Transverse colon (tissue), 4 donors: Measurements from ENCODE around the gene RAB10. TPM values are rescaled to one million over a fixed set of nuclear protein-coding genes. Genes with fewer than 3 reads are reported as not detected.
A peak's percentile ranks its signal among the peaks of the same experiment; 100 is the strongest.

Source experiments
- DNase-seq: peaks from one replicate; pipeline ENCODE4 v3.0.0-alpha.2; 2019
- H3K27ac ChIP-seq, 4 donors: fragments of 200-600 bp; sonication (generic); 2 replicates each; pipeline ENCODE4 v1.5.1; 2016 to 2018; ENCODE audit warnings: inconsistent platforms in 4 of 4
- H3K27me3 ChIP-seq: fragments of 200-600 bp; sonication (generic); 2 replicates; pipeline ENCODE4 v1.5.1; 2017; ENCODE audit warnings: inconsistent platforms
- H3K36me3 ChIP-seq, 4 donors: fragments of 200-600 bp; sonication (generic); 2 replicates each; pipeline ENCODE4 v1.5.1; 2017 to 2019; ENCODE audit warnings: inconsistent platforms in 4 of 4
- H3K4me1 ChIP-seq, 4 donors: fragments of 200-600 bp; sonication (generic); 2 replicates each; pipeline ENCODE4 v1.5.1; 2017 to 2020; ENCODE audit warnings: inconsistent platforms in 4 of 4
- H3K4me3 ChIP-seq, 4 donors: fragments of 200-600 bp; sonication (generic); 1 replicate in 1 of 4; 2 replicates in 3 of 4; pipeline versions ENCODE4 v1.5.1 to v1.6.1; 2017 to 2019; ENCODE audit warnings: inconsistent platforms in 4 of 4
- H3K9me3 ChIP-seq, 2 donors: fragments of 200-600 bp; sonication (generic); 2 replicates each; pipeline ENCODE4 v1.5.1; 2017 to 2019; ENCODE audit warnings: inconsistent platforms in 2 of 2
- CTCF ChIP-seq, 5 experiments: fragments of 200-600 bp in 3 of 5; fragments of 450-650 bp in 2 of 5; sonication (generic) in 3 of 5; IDR thresholded peaks; 1 replicate in 2 of 5; 2 replicates in 3 of 5; pipeline ENCODE4 v1.5.1; 2016 to 2017; ENCODE audit warnings: antibody characterized with exemption in 5 of 5, inconsistent platforms in 3 of 5, mild to moderate bottlenecking in 2 of 5, moderate library complexity in 1 of 5
- EP300 ChIP-seq: sonication (generic); formaldehyde crosslinking; IDR thresholded peaks from one replicate; pipeline ENCODE4 v1.6.1; 2017; ENCODE audit warnings: antibody characterized with exemption, low read depth
- POLR2A ChIP-seq: fragments of 450-650 bp; IDR thresholded peaks from one replicate; pipeline ENCODE4 v1.6.1; 2016; ENCODE audit warnings: antibody characterized with exemption, mild to moderate bottlenecking, moderate library complexity
- POLR2AphosphoS5 ChIP-seq, 3 donors: sonication (generic); formaldehyde crosslinking; IDR thresholded peaks; one replicate each; pipeline ENCODE4 v1.6.1; 2016; ENCODE audit warnings: antibody characterized with exemption in 3 of 3
- WGBS, 2 donors: methylation state at CpG; one replicate each; pipeline ENCODE4 v1.1.5; 2018; ENCODE audit warnings: low coverage in 1 of 2; 5-methylcytosine and 5-hydroxymethylcytosine counted together
- in situ Hi-C, 4 donors: fragments of 200-750 bp; cut with MboI; loops; one replicate each; pipeline versions ENCODE4 v1.15.0 to v1.15.1; 2017; ENCODE audit warnings: low sequenced_read_pairs in 3 of 4, low pct_ligation_motif_present in 1 of 4, low pct_unique_long_range_greater_than_20kb in 1 of 4
- intact Hi-C: fragments of 100-400 bp; cut with DNase I; formaldehyde crosslinking; loops from one replicate; pipeline ENCODE4 v1.15.1; 2023; ENCODE audit warnings: low total_unique reads
- total RNA-seq, 4 donors: library from RNA; depleted of rRNA; stranded (reverse); fragments of >200 nt; gene quantifications; one replicate each; pipeline ENCODE4 v1.1.0, GENCODE V29; 2016

The RAB10 gene
- total RNA-seq, 4 donors from 2014 or later = 99.5 to 150 (median 144) TPM

DNA sequence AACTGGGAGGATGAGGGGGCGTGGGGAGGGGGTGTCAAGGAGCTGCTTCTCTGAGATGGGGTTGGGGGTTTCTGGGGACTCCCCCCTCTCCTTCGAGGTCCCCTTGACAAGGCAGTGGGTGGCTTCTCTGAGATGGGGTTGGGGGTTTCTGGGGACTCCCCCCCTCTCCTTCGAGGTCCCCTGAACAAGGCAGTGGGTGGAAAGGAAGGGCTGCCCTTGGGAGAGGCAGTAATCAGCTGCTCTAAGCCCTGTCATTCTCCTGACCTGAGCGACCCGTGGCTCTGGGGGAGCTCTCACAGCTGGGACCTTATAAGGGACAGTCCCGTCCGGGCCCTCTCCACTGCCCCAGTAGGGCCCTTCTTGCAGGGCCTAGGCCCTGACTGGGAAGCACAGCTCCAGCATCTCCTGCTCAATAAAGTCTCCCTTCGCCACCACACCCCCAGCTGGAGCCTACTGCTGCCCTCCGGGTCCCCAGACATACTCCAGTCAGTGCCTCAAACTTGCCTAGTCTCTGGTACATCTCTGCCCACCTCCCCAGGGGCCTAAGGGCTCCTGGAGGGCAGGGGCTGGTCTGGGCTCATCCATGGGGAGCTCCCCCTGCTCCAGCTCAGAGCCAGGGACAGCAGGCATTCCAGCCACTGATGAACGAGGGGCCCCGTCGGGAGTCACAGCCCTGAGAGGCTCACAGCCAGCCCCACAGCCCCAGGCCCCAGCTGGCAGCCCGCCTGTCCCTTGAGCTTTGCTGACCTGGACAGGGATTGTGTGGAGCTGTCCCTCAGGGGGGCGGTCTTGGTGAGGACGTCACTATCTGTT is 141.8 kb downstream of the RAB10 start:
- no peaks in the 10 kb centered on the region for H3K9me3 ChIP-seq
- intact Hi-C loops = loop anchor here (10.0 kb wide), 1 partner anchor 421 kb away; no protein-coding TSS in a partner anchor
- H3K4me1 ChIP-seq = peaks cover 15 to 31% (median 22%) of the 10 kb centered on the region in 4 donors
- peaks cover 56% of the 10 kb centered on the region for H3K27me3 ChIP-seq
- WGBS, 2 donors = 70% methylated on average over 15 of the region's 15 CpGs; no CpG with 5 or more reads in 1 of the 2 donors
- in situ Hi-C loops = no loop called here
- no peak for TF ChIP-seq POLR2A
- TF ChIP-seq POLR2AphosphoS5 (IDR thresholded peaks at IDR 0.05) = no peak
- no peak for TF ChIP-seq CTCF (IDR thresholded peaks at IDR 0.05)
- TF ChIP-seq EP300 = no peak
- DNase-seq = no peak
- H3K27ac ChIP-seq = no peak overlapping the region
- H3K4me3 ChIP-seq = no peak overlapping the region
- H3K36me3 ChIP-seq = no peaks in the 10 kb centered on the region

DNA sequence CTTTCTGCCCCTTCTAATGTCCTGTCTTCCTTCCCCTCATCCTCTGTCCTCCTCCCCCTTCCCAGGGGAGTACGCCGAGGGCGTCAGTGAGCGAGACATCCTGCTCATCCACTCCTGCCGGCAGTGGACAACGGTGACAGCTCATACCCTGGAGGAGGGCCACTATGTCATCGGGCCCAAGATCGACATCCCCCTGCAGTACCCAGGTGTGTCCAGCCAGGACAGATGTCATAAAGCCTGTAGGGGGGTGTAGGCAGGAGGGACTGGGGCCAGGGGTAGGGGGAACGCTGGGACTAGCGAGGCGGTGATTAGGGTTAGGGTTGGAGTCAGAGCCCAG is 142.4 kb downstream of the RAB10 start:
- 89% methylated on average over 11 of the region's 11 CpGs; no CpG with 5 or more reads in 1 of the 2 donors for WGBS, 2 donors
- in situ Hi-C loops = no loop called here

DNA sequence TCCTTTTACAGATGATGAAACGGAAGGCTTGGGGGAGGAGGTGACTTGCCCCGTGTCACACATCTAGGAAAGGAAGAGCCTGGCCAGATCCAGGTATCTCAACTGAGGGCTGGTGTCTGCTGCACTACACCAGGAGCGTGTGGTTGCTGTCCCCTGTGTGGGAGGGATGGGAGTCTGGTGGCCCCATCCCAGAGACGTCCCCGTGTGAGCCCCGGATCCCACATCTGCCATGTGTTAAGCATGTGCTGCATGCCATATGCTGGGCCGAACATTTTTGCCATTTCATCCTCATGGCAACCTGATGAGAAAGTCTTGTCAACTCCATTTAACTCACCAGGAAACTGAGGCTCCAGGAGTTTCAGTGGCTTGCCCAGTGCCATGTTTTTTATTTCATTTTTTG is 143.2 kb downstream of the RAB10 start:
- H3K4me1 ChIP-seq = peaks cover 15 to 30% (median 22%) of the 10 kb centered on the region in 4 donors
- H3K27me3 ChIP-seq = peaks cover 48% of the 10 kb centered on the region
- no peaks in the 10 kb centered on the region for H3K9me3 ChIP-seq
- no peak for DNase-seq
- no peak overlapping the region for H3K27ac ChIP-seq
- no peak overlapping the region for H3K4me3 ChIP-seq
- in situ Hi-C loops = no loop called here
- intact Hi-C loops = loop anchor here (10.0 kb wide), 1 partner anchor 422 kb away; no protein-coding TSS in a partner anchor
- 91 to 92% methylated on average over 2 to 7 of the region's 7 CpGs for WGBS, 2 donors
- H3K36me3 ChIP-seq = no peaks in the 10 kb centered on the region
- TF ChIP-seq CTCF (IDR thresholded peaks at IDR 0.05) (no peak), POLR2A (no peak), POLR2AphosphoS5 (IDR thresholded peaks at IDR 0.05) (no peak), EP300 (no peak)

More for the DNA sequence above, 142.4 kb downstream of the RAB10 start:
- no peak overlapping the region for H3K4me3 ChIP-seq
- H3K27ac ChIP-seq = no peak overlapping the region
- H3K27me3 ChIP-seq = peaks cover 56% of the 10 kb centered on the region
- no peaks in the 10 kb centered on the region for H3K36me3 ChIP-seq
- intact Hi-C loops = loop anchor here (10.0 kb wide), 1 partner anchor 421 kb away; no protein-coding TSS in a partner anchor
- H3K9me3 ChIP-seq = no peaks in the 10 kb centered on the region
- DNase-seq = no peak
- TF ChIP-seq CTCF (IDR thresholded peaks at IDR 0.05) (no peak), POLR2A (no peak)
- peaks cover 15 to 31% (median 22%) of the 10 kb centered on the region in 4 donors for H3K4me1 ChIP-seq

GRCh38 chr2:26178246-26178645 is 144.4 kb downstream of the RAB10 start:
- Histone ChIP-seq H3K27ac (no peak overlapping the region), H3K27me3 (peaks cover 39% of the 10 kb centered on the region), H3K36me3 (no peaks in the 10 kb centered on the region), H3K4me1 (peaks cover 14 to 22% (median 16%) of the 10 kb centered on the region in 4 donors), H3K4me3 (peak overlapping the region in 1 of 4 donors; percentile 68), H3K9me3 (no peaks in the 10 kb centered on the region)
- in situ Hi-C loops = no loop called here
- DNase-seq = no peak
- TF ChIP-seq POLR2AphosphoS5 (IDR thresholded peaks at IDR 0.05) (no peak), EP300 (no peak), CTCF (IDR thresholded peaks at IDR 0.05) (no peak)
- intact Hi-C loops = loop anchor here (10.0 kb wide), 1 partner anchor 423 kb away; no protein-coding TSS in a partner anchor
- WGBS, 2 donors = 89 to 96% methylated on average over 3 of the region's 3 CpGs
